ENCODE data around the gene ATP8A2.

Gene ATP8A2

DNA sequence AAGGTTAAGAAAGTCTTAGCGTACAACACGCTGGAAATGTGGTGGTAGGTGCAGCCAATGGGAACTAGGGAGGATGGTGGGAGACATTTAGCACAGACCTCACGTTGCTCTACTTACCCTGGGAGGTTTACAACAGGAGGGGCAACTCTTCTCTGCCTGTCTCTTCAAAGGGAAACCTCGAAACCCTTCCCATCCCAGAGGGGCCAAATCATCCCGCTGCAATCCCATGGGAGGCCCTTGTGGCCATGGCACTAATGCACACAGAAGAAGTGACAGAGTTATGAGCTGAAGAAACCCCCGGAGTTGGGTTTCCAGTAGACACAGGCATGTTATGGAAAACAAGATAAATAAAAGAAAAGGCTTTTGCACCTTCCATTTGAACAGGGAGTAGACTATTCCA, 644.4 kb downstream of the ATP8A2 start:
- Histone ChIP-seq H3K4me3 (ENCODE audit: low read length) (no peak overlapping the region), H3K27me3 (ENCODE audit: control insufficient read depth, insufficient read depth, low read length) (no peaks in the 10 kb centered on the region), H3K27ac (ENCODE audit: low read depth, low read length) (no peak overlapping the region), H3K4me1 (ENCODE audit: control insufficient read depth, insufficient read depth, low read length) (no peaks in the 10 kb centered on the region), H3K36me3 (ENCODE audit: control insufficient read depth, insufficient read depth, low read length) (no peaks in the 10 kb centered on the region), H3K9ac (ENCODE audit: low read length) (no peak overlapping the region)

DNA sequence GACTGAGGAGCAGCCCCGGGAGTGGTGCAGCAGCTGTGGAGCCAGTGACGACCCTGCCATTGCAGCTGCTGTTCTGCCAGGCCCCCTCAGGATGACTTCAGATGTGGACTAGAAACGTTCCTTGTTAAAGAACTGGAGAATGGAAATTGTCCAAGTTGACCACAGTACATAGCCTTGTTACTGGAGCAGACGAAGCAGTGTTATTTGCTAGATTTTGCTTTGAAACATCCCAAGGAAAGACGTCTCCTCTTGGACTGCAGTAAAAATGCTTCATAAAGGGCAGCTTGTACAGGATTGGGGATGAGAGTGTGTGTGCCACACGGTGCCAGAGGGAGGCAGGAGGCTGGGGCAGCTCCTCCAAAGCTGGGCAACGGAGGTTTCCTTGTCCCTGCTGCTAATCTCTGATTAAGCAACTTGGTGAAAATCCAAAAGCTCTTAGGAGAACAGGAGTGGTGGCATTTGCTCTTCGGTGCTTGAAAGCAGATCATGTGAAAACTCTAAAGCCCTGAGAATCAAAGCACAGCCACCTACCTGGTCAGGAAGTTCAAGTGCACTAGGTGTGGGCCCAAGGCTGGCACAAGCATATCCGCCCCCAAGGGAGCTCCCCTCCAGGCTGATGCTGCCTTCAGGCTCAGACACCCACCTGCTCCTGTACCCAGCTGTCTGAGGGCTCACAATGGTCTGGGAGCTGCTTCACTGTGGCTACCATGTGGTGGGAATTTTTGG, 645.6 kb downstream of the ATP8A2 start:
- no peak overlapping the region for H3K4me3 ChIP-seq (ENCODE audit: low read length)
- no peaks in the 10 kb centered on the region for H3K4me1 ChIP-seq (ENCODE audit: control insufficient read depth, insufficient read depth, low read length)
- no peak overlapping the region for H3K27ac ChIP-seq (ENCODE audit: low read depth, low read length)
- no peaks in the 10 kb centered on the region for H3K27me3 ChIP-seq (ENCODE audit: control insufficient read depth, insufficient read depth, low read length)
- no peak overlapping the region for H3K9ac ChIP-seq (ENCODE audit: low read length)
- no peaks in the 10 kb centered on the region for H3K36me3 ChIP-seq (ENCODE audit: control insufficient read depth, insufficient read depth, low read length)

DNA sequence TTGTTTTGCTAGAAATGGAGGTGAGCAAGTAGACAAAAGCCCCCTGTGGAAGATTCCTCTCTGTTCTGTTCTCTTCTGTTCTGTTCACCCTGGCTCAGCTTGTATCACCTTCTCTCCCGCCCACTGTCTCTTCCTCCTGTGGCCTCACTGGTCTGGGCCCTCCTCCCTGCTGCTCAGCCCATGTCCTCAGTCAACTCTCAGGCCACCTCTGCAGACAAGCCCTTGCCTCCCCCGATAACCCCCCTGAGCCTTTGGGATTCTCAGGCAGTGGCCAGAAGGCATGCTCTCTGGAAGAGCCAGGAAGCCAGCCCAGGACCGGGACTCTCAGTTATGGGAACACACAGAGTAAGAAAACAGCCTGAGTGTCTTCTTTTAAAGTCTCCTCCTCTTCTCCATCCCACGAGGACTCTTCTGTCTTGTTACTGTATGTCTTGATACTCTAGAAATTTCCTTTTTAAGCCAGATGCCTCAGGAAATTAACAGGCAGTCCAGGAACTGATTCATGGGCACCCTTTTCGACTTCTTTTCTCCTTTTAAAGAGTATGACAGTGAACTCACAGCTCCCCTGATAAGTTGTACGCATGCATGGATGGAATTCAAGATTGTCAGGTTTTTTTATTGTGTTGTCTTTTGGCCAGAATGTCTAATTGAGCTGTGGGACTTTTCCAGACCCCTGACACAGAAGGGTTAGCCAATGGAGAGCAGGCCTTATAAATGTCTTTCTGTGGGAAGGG, 646.3 kb downstream of the ATP8A2 start:
- H3K4me1 ChIP-seq (ENCODE audit: control insufficient read depth, insufficient read depth, low read length): no peaks in the 10 kb centered on the region
- no peaks in the 10 kb centered on the region for H3K27me3 ChIP-seq (ENCODE audit: control insufficient read depth, insufficient read depth, low read length)
- H3K4me3 ChIP-seq (ENCODE audit: low read length): no peak overlapping the region
- no peak overlapping the region for H3K9ac ChIP-seq (ENCODE audit: low read length)
- no peaks in the 10 kb centered on the region for H3K36me3 ChIP-seq (ENCODE audit: control insufficient read depth, insufficient read depth, low read length)
- H3K27ac ChIP-seq (ENCODE audit: low read depth, low read length): no peak overlapping the region

DNA sequence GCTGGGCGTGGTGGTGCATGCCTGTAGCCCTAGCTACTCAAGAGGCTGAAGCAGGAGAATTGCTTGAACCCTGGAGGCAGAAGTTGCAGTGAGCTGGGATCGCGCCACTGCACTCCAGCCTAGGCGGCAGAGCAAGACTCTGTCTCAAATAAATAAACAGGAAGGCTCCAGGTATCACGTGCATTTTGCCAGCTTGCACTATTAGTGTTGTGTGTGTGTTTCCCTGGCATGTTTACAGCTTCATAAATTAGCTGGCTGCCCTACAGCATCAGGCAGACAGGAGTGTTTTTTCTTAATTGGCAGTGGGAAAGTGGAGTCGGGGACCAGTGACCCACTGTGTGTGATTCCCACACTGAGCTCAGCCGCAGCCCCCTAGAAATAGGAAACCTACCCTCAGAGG, 647.5 kb downstream of the ATP8A2 start:
- Histone ChIP-seq H3K4me1 (ENCODE audit: control insufficient read depth, insufficient read depth, low read length) (no peaks in the 10 kb centered on the region), H3K36me3 (ENCODE audit: control insufficient read depth, insufficient read depth, low read length) (no peaks in the 10 kb centered on the region), H3K27ac (ENCODE audit: low read depth, low read length) (no peak overlapping the region), H3K27me3 (ENCODE audit: control insufficient read depth, insufficient read depth, low read length) (no peaks in the 10 kb centered on the region), H3K9ac (ENCODE audit: low read length) (no peak overlapping the region), H3K4me3 (ENCODE audit: low read length) (no peak overlapping the region)

DNA sequence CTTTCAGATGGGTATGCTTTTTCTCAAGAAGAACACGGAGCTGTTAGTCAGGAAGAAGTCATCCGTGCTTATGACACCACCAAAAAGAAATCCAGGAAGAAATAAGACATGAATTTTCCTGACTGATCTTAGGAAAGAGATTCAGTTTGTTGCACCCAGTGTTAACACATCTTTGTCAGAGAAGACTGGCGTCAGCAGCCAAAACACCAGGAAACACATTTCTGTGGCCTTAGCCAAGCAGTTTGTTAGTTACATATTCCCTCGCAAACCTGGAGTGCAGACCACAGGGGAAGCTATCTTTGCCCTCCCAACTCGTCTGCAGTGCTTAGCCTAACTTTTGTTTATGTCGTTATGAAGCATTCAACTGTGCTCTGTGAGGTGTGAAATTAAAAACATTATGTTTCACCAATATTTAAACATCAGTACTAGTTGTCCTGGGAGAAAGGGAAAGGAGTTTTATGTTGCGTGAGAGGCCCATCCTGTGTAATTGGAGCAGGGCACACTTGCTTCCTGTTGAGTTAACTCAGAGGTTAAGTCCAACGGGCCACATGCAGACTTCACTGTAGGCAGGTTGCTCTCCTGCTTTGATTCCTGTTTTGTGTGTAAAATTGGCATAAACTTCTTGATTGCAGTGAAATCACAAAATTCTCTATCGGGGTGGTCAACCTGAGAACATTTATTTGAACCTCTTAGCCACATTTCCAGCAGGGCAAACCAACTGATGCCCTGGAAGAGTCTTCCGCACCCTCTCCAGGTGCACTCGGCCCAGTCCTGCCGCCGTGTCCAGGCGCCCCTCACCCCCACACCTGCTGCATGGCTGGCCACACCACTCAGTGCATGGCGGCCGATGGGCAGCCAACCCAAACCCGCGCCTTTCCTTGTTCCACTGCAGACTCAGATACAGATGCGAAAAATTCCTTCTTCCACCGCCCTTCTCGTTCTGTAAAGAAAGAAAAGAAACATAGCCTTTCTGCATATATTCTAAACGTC, 648.4 kb downstream of the ATP8A2 start:
- Histone ChIP-seq H3K27me3 (ENCODE audit: control insufficient read depth, insufficient read depth, low read length) (no peaks in the 10 kb centered on the region), H3K9ac (ENCODE audit: low read length) (no peak overlapping the region), H3K36me3 (ENCODE audit: control insufficient read depth, insufficient read depth, low read length) (no peaks in the 10 kb centered on the region), H3K27ac (ENCODE audit: low read depth, low read length) (no peak overlapping the region), H3K4me1 (ENCODE audit: control insufficient read depth, insufficient read depth, low read length) (no peaks in the 10 kb centered on the region), H3K4me3 (ENCODE audit: low read length) (no peak overlapping the region)

DNA sequence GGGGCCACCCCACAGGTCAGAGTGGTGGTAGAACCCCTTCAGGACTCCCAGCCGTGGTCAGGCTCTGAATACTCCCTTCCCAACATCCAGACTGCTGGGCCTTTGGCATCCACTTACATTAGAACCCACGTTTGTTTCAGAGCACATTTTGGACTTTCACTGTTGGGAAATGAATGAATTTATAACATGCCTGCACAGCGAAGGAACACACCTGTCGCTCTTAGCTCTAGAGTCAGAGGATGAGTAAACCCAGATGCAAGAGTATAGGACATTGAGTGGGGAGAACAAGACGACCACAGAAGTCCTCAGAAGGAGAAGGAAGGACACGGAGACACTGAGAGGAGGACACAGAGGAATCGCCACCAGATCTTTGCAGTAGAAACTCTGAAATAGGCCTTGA, 649.1 kb downstream of the ATP8A2 start:
- Histone ChIP-seq H3K27ac (ENCODE audit: low read depth, low read length) (no peak overlapping the region), H3K4me3 (ENCODE audit: low read length) (no peak overlapping the region), H3K4me1 (ENCODE audit: control insufficient read depth, insufficient read depth, low read length) (no peaks in the 10 kb centered on the region), H3K9ac (ENCODE audit: low read length) (no peak overlapping the region), H3K36me3 (ENCODE audit: control insufficient read depth, insufficient read depth, low read length) (no peaks in the 10 kb centered on the region), H3K27me3 (ENCODE audit: control insufficient read depth, insufficient read depth, low read length) (no peaks in the 10 kb centered on the region)

DNA sequence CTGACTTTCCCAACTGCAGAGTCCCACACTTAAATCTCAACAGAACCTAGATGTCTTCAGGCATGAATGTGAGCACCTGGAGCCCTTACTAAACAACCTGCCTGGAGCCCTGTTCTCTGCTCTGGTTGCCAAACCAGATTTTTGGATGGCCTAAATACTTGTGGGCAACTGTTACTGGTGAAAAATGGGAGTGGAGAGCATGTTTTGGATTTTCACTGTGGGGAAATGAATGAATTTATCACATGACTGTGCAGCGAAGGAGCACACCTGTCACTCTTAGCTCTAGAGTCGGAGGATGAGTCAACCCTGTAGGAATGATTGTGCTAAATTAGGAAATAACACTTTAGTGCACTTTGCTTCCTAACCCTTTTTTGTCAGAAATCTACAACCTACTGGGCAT, 649.7 kb downstream of the ATP8A2 start:
- Histone ChIP-seq H3K27ac (ENCODE audit: low read depth, low read length) (no peak overlapping the region), H3K9ac (ENCODE audit: low read length) (no peak overlapping the region), H3K4me1 (ENCODE audit: control insufficient read depth, insufficient read depth, low read length) (no peaks in the 10 kb centered on the region), H3K4me3 (ENCODE audit: low read length) (no peak overlapping the region), H3K36me3 (ENCODE audit: control insufficient read depth, insufficient read depth, low read length) (no peaks in the 10 kb centered on the region), H3K27me3 (ENCODE audit: control insufficient read depth, insufficient read depth, low read length) (no peaks in the 10 kb centered on the region)

DNA sequence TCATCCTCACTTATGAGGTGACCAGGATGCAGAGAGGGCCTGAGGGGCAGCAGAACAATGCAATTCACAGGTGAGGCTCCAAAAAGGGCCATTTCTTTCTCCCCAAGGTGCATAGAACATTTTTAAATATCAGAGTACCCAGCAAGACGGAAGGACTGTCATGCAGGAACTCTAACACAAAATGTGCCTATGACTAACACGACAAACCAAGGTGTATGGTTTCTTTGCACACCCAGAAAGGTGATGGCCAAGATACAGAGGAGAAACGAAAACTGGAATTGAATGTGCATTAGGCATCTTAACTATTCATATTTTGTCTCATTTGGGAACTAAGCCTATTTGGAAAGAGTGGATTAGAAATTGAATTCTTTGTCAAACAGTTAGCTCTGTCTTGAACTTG, 650.2 kb downstream of the ATP8A2 start:
- no peaks in the 10 kb centered on the region for H3K36me3 ChIP-seq (ENCODE audit: control insufficient read depth, insufficient read depth, low read length)
- no peak overlapping the region for H3K4me3 ChIP-seq (ENCODE audit: low read length)
- H3K27ac ChIP-seq (ENCODE audit: low read depth, low read length): no peak overlapping the region
- no peak overlapping the region for H3K9ac ChIP-seq (ENCODE audit: low read length)
- no peaks in the 10 kb centered on the region for H3K4me1 ChIP-seq (ENCODE audit: control insufficient read depth, insufficient read depth, low read length)
- H3K27me3 ChIP-seq (ENCODE audit: control insufficient read depth, insufficient read depth, low read length): no peaks in the 10 kb centered on the region

DNA sequence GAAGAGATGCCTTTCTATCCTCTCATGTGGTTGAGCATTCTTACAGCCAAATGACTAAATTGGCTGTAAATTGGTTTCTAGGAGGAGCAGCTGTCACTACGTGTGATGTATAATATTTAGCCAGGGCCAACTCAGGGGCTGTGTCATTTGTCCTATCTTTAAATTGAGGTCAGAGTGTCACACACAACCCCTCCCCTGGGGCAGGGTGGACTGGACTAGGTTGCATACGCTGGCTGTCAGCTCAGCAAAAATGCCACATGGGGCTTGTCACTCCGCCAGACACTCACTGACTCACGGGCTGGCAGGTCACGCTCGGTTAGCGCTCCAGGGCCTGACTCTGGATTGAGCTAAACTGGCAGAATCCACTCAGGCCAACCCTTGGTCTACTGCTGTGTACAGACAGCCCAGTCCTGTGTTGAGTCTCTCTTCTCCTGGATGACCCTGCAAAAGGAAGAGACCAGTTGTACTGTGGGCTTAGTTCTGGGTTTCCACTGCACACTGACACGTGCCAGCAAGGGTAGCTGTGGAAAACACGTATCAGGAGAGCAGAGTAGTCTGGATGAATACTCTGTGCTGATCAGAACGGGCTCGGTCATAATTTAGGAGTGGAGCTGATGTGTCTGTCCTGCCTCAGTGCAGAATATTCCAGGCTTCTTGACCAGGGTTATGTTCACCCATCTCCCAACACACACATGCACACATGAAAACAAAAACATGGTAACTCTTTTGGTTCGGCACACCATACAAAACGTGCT, 650.9 kb downstream of the ATP8A2 start:
- Histone ChIP-seq H3K4me1 (ENCODE audit: control insufficient read depth, insufficient read depth, low read length) (no peaks in the 10 kb centered on the region), H3K9ac (ENCODE audit: low read length) (no peak overlapping the region), H3K27me3 (ENCODE audit: control insufficient read depth, insufficient read depth, low read length) (no peaks in the 10 kb centered on the region), H3K27ac (ENCODE audit: low read depth, low read length) (no peak overlapping the region), H3K4me3 (ENCODE audit: low read length) (no peak overlapping the region), H3K36me3 (ENCODE audit: control insufficient read depth, insufficient read depth, low read length) (no peaks in the 10 kb centered on the region)

DNA sequence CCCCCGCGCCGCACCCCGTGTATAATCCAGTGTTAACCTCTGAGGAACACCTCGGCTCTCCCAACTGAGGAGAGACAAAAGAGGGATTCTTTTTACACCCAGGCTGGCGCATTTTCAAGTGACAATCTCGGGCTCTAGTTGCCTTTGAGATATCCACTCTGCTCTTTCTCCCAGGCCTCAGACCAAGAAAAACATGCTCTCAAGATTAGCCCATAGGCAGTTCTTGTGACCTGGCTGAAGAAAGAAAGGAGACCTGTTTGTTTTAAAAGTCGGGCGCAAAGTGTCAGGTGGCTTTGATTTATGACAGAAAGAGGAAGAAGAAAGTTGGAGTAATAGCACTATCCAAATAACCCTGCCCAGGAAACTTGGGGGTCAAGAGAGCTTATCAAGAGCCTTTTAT, 652.8 kb downstream of the ATP8A2 start:
- Histone ChIP-seq H3K9ac (ENCODE audit: low read length) (no peak overlapping the region), H3K4me1 (ENCODE audit: control insufficient read depth, insufficient read depth, low read length) (no peaks in the 10 kb centered on the region), H3K27me3 (ENCODE audit: control insufficient read depth, insufficient read depth, low read length) (no peaks in the 10 kb centered on the region), H3K36me3 (ENCODE audit: control insufficient read depth, insufficient read depth, low read length) (no peaks in the 10 kb centered on the region), H3K27ac (ENCODE audit: low read depth, low read length) (no peak overlapping the region), H3K4me3 (ENCODE audit: low read length) (no peak overlapping the region)

DNA sequence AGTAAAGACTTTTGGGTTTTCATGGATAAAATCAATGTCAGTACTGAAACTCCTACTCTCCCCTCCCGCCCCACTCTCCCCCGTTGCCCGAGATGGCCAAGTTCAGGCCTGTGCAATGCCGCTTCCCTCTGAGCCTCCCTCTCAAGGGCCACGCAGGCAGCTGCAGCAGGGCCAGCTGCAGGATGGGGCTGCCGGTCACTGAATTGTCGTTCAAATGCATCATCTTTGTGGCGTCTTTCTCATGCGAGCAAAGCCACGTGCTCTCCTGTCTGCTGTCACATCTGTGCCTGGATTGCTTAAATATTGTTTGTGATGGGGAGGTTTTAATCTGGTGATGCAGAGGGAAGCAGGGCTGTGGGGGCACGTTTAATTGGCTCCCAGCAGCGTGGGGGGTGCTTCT, 653.4 kb downstream of the ATP8A2 start:
- no peak overlapping the region for H3K9ac ChIP-seq (ENCODE audit: low read length)
- H3K27me3 ChIP-seq (ENCODE audit: control insufficient read depth, insufficient read depth, low read length): no peaks in the 10 kb centered on the region
- H3K4me1 ChIP-seq (ENCODE audit: control insufficient read depth, insufficient read depth, low read length): no peaks in the 10 kb centered on the region
- H3K4me3 ChIP-seq (ENCODE audit: low read length): no peak overlapping the region
- no peaks in the 10 kb centered on the region for H3K36me3 ChIP-seq (ENCODE audit: control insufficient read depth, insufficient read depth, low read length)
- no peak overlapping the region for H3K27ac ChIP-seq (ENCODE audit: low read depth, low read length)

DNA sequence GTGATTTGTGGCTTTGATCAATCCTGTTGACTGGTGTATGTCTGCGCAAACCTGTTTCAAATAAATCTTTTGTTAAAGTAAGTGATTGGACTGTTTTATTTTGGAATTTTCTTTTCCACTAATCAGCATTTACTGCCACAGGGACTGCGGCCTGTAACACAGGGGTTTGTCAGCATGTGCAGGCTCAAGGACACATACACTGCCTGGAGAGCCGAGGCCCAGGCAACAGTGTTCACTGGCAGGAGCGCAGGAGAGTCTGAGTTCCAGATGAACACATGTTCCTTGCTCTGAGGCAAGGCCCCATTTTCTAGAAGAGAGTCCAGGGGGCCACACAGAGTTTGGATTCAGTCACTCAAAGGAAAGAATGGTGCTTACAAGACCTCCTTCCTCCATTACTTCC, 654.0 kb downstream of the ATP8A2 start:
- Histone ChIP-seq H3K4me3 (ENCODE audit: low read length) (no peak overlapping the region), H3K27ac (ENCODE audit: low read depth, low read length) (no peak overlapping the region), H3K36me3 (ENCODE audit: control insufficient read depth, insufficient read depth, low read length) (no peaks in the 10 kb centered on the region), H3K27me3 (ENCODE audit: control insufficient read depth, insufficient read depth, low read length) (no peaks in the 10 kb centered on the region), H3K9ac (ENCODE audit: low read length) (no peak overlapping the region), H3K4me1 (ENCODE audit: control insufficient read depth, insufficient read depth, low read length) (no peaks in the 10 kb centered on the region)
